Measurements from ENCODE around the gene MKLN1.

The MKLN1 gene

DNA sequence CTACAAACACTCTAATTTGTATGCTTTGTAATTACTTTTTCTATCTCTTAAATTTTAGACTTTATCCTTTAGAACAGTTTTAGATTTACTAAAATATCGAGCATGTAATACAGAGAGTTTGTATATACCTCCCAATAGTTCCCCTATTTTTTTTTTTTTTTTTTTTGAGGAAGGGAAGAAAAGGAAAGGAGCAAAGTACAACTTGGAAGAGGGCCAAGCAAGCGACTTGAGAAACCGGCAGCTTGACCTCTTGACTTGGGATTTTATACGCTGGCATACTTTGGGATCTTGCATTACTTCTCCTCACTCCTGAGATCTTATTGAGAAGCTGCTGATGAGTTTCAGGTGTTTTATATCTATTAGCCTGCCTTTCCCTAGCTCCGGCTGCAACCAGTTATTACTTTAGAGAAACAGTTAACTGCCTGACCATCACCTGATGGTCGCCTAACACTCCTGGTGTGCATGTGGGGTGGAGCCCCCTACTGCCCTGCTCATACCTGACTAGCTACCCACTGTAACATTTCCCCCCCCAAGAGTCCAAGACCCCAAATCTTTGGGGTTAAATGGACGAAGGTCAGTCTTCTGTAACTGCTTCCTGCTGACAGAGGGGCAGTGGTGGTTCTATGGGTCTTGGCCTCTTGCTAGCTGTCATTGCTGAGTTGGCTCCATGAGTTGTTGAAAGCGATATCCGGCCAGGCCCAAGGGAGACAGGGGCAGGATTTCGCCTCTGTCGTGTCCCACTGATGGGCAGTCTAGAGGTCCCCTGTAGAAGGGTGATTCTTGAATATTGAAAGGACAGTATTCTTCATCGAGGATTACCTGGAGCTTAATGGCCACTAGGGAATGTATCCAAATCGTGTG, 28.5 kb downstream of the MKLN1 start:
- Histone ChIP-seq H3K27me3 (ENCODE audit: control insufficient read depth in 1 of 2, insufficient read depth in 2 of 2, low read length in 2 of 2) (no peaks in the 10 kb centered on the region), H3K27ac (ENCODE audit: low read length) (no peak overlapping the region), H3K4me1 (ENCODE audit: control insufficient read depth, insufficient read depth, low read length) (no peaks in the 10 kb centered on the region), H3K9me3 (ENCODE audit: control insufficient read depth in 2 of 2, low read length in 2 of 2) (no peaks in the 10 kb centered on the region), H3K36me3 (ENCODE audit: control insufficient read depth in 2 of 2, insufficient read depth in 2 of 2, low read length in 2 of 2) (no peaks in the 10 kb centered on the region), H3K9ac (ENCODE audit: low read length in 2 of 2) (no peak overlapping the region), H3K4me3 (ENCODE audit: low read length in 2 of 2) (no peak overlapping the region)

DNA sequence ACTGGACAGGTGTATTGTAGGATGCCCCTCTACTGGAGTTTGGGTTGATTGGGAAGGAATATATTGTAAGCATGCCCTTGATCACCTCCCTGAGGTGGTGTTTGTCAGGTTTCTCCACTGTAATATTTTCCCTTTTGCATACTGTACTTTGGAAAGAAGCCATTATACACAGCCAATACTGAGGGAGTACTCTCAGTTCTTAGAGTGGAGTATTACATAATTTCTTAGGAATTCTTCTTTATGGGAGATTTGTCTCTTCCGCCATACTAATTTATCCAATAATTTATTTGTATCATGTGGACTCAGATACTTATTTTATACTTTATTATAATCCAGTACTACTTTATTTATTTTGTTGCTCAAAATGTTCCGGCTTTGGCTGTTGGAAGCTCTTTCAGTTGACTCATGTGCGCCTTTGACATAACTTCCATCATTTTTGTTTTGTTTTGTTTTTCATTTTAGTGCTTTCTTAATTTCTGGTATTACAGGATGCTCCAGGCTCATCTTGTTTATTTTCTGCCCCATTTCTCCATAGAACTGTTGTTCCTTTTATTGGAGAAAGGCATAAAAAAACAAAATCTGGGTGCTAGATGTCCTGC, 29.7 kb downstream of the MKLN1 start:
- Histone ChIP-seq H3K4me3 (ENCODE audit: low read length in 2 of 2) (no peak overlapping the region), H3K9ac (ENCODE audit: low read length in 2 of 2) (no peak overlapping the region), H3K36me3 (ENCODE audit: control insufficient read depth in 2 of 2, insufficient read depth in 2 of 2, low read length in 2 of 2) (no peaks in the 10 kb centered on the region), H3K27me3 (ENCODE audit: control insufficient read depth in 1 of 2, insufficient read depth in 2 of 2, low read length in 2 of 2) (no peaks in the 10 kb centered on the region), H3K9me3 (ENCODE audit: control insufficient read depth in 2 of 2, low read length in 2 of 2) (no peaks in the 10 kb centered on the region), H3K27ac (ENCODE audit: low read length) (no peak overlapping the region), H3K4me1 (ENCODE audit: control insufficient read depth, insufficient read depth, low read length) (no peaks in the 10 kb centered on the region)

DNA sequence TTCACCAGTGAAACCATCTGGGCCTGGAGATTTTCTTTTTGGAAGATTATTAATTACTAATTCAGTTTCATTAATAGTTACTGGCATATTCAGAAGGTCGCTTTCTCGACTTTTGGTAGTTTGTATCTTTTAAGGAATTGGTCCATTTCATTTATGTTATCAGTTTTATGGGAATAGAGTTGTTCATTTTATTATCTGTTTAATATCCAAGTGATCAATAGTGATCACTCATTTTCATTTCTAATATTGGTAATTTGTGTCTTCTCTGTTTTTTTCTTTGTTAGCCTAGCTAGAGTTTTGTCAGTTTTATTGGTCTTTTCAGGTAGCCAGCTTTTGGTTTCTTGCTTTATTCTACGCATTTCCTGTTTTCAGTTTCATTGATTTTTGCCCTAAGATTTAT, 31.0 kb downstream of the MKLN1 start:
- Histone ChIP-seq H3K36me3 (ENCODE audit: control insufficient read depth in 2 of 2, insufficient read depth in 2 of 2, low read length in 2 of 2) (no peaks in the 10 kb centered on the region), H3K4me1 (ENCODE audit: control insufficient read depth, insufficient read depth, low read length) (no peaks in the 10 kb centered on the region), H3K27me3 (ENCODE audit: control insufficient read depth in 1 of 2, insufficient read depth in 2 of 2, low read length in 2 of 2) (no peaks in the 10 kb centered on the region)

DNA sequence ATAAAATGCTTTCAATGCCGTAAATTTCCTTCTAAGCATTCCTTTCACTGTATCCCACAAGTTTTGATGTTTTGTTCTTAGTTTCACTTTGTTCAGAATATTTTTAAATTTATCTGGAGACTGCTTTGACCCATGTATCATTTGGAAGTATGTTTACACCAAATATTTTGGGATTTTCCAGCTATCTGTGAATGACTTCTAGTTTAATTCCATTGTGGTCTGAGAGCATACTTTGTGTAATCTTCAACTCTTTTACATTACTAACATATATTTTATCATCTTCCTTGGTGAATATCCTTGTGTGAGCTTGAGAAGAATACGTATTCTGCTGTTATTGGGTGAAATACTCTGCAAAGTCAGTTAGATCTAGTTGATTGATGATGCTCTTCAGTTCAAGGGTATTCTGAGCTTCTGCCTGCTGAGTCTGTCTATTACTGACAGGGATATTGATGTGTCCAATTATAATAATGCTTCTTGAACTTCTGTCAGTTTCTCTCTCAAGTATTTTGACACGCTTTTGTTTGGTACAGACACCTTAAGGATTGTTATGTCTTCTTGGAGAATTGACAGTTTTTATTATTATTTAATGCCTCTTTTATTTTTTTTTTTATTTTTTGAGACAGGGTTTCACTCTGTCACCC, 31.6 kb downstream of the MKLN1 start:
- Histone ChIP-seq H3K9ac (ENCODE audit: low read length in 2 of 2) (no peak overlapping the region), H3K4me3 (ENCODE audit: low read length in 2 of 2) (no peak overlapping the region)

More for the DNA sequence above, 31.0 kb downstream of the MKLN1 start:
- H3K27ac ChIP-seq (ENCODE audit: low read length) = no peak overlapping the region
- no peaks in the 10 kb centered on the region for H3K9me3 ChIP-seq (ENCODE audit: control insufficient read depth in 2 of 2, low read length in 2 of 2)
- H3K4me3 ChIP-seq (ENCODE audit: low read length in 2 of 2) = no peak overlapping the region
- H3K9ac ChIP-seq (ENCODE audit: low read length in 2 of 2) = no peak overlapping the region

DNA sequence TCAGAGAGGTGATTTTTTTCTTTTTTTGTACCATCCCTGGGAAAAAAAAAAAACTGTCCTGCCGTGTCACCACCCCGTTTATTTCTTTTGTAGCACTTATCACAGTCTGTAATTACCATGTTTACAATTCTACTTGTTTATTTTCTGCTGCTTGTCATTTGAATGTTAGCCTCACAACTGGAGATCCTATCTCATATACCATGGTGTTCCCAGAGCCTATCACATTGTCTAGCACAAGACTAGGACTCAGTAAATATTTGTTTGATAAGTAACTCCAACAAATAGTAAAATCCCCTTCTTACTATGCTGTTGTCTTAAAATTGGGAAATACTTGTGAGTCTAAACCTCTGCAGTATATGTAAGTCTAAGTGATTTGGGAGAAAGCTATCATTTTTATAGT, 36.0 kb downstream of the MKLN1 start:
- Histone ChIP-seq H3K27me3 (ENCODE audit: control insufficient read depth in 1 of 2, insufficient read depth in 2 of 2, low read length in 2 of 2) (no peaks in the 10 kb centered on the region), H3K4me3 (ENCODE audit: low read length in 2 of 2) (no peak overlapping the region), H3K9me3 (ENCODE audit: control insufficient read depth in 2 of 2, low read length in 2 of 2) (no peaks in the 10 kb centered on the region), H3K4me1 (ENCODE audit: control insufficient read depth, insufficient read depth, low read length) (no peaks in the 10 kb centered on the region), H3K27ac (ENCODE audit: low read length) (no peak overlapping the region), H3K36me3 (ENCODE audit: control insufficient read depth in 2 of 2, insufficient read depth in 2 of 2, low read length in 2 of 2) (no peaks in the 10 kb centered on the region), H3K9ac (ENCODE audit: low read length in 2 of 2) (no peak overlapping the region)

More for the DNA sequence above, 31.6 kb downstream of the MKLN1 start:
- H3K27me3 ChIP-seq (ENCODE audit: control insufficient read depth in 1 of 2, insufficient read depth in 2 of 2, low read length in 2 of 2) = no peaks in the 10 kb centered on the region
- H3K9me3 ChIP-seq (ENCODE audit: control insufficient read depth in 2 of 2, low read length in 2 of 2) = no peaks in the 10 kb centered on the region
- no peaks in the 10 kb centered on the region for H3K36me3 ChIP-seq (ENCODE audit: control insufficient read depth in 2 of 2, insufficient read depth in 2 of 2, low read length in 2 of 2)
- H3K27ac ChIP-seq (ENCODE audit: low read length) = no peak overlapping the region
- H3K4me1 ChIP-seq (ENCODE audit: control insufficient read depth, insufficient read depth, low read length) = no peaks in the 10 kb centered on the region

DNA sequence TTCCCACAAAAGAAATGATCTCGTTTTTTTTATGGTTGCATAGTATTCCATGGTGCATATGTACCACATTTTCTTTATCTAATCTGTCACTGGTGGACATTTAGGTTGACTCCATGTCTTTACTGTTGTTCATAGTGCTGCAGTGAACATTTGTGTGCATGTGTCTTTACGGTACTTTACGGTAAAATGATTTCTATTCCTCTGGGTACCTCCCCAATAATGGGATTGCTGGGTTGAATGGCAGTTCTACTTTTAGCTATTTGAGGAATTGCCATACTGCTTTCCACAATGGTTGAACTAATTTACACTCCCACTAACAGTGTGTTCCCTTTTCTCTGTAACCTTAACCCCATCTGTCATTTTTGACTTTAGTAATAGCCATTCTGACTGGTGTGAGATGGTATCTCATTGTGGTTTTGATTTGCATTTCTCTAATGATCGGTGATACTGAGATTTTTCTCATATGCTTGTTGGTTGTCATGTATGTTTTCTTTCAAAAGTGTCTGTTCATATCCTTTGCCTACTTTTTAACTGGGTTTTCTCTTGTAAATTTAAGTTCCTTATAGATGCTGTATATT, 37.2 kb downstream of the MKLN1 start:
- H3K27me3 ChIP-seq (ENCODE audit: control insufficient read depth in 1 of 2, insufficient read depth in 2 of 2, low read length in 2 of 2) = no peaks in the 10 kb centered on the region
- no peaks in the 10 kb centered on the region for H3K4me1 ChIP-seq (ENCODE audit: control insufficient read depth, insufficient read depth, low read length)
- H3K4me3 ChIP-seq (ENCODE audit: low read length in 2 of 2) = no peak overlapping the region
- no peaks in the 10 kb centered on the region for H3K36me3 ChIP-seq (ENCODE audit: control insufficient read depth in 2 of 2, insufficient read depth in 2 of 2, low read length in 2 of 2)
- no peaks in the 10 kb centered on the region for H3K9me3 ChIP-seq (ENCODE audit: control insufficient read depth in 2 of 2, low read length in 2 of 2)
- H3K27ac ChIP-seq (ENCODE audit: low read length) = no peak overlapping the region
- H3K9ac ChIP-seq (ENCODE audit: low read length in 2 of 2) = no peak overlapping the region

DNA sequence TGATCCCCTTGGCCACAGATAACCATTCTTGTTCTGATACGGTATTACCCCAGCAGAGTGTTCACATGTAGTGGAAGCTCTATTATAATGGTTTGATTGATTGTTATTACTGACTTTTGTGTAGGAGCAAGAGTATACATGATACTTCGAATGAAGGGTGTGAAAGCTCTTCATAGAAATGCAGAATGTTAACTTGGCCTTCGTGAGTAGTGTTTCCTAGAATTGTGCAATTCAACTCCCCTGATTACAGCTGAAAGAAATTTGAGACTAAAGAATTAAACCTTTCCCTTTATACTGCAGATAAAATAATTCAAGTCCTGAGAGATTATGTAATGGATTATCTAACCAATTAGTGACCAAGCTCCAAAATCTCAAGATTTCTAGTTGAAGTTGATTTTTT, 38.2 kb downstream of the MKLN1 start:
- H3K4me3 ChIP-seq (ENCODE audit: low read length in 2 of 2) = no peak overlapping the region
- H3K27ac ChIP-seq (ENCODE audit: low read length) = no peak overlapping the region
- no peaks in the 10 kb centered on the region for H3K36me3 ChIP-seq (ENCODE audit: control insufficient read depth in 2 of 2, insufficient read depth in 2 of 2, low read length in 2 of 2)
- no peak overlapping the region for H3K9ac ChIP-seq (ENCODE audit: low read length in 2 of 2)
- H3K4me1 ChIP-seq (ENCODE audit: control insufficient read depth, insufficient read depth, low read length) = no peaks in the 10 kb centered on the region
- H3K27me3 ChIP-seq (ENCODE audit: control insufficient read depth in 1 of 2, insufficient read depth in 2 of 2, low read length in 2 of 2) = no peaks in the 10 kb centered on the region
- no peaks in the 10 kb centered on the region for H3K9me3 ChIP-seq (ENCODE audit: control insufficient read depth in 2 of 2, low read length in 2 of 2)

DNA sequence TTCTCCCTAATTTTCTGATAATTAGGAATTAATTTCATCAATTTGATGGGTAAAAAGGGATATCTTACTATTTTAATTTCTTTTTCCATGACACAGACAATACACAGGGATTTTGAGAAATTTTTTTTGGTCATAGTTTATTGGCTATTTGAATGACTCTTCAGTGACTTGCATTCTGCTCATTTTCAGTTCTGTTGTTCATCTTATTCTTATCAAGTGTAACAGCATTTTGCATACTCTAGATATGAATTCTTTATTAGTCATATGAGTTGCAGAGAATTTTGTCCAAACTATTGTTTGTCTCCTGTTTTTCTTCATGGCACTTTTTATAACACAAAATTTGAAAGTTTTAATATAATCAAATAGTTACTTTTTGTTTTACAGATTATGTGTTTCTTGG, 41.7 kb downstream of the MKLN1 start:
- Histone ChIP-seq H3K27ac (ENCODE audit: low read length) (no peak overlapping the region), H3K4me3 (ENCODE audit: low read length in 2 of 2) (no peak overlapping the region), H3K27me3 (ENCODE audit: control insufficient read depth in 1 of 2, insufficient read depth in 2 of 2, low read length in 2 of 2) (no peaks in the 10 kb centered on the region), H3K9ac (ENCODE audit: low read length in 2 of 2) (no peak overlapping the region), H3K4me1 (ENCODE audit: control insufficient read depth, insufficient read depth, low read length) (no peaks in the 10 kb centered on the region), H3K9me3 (ENCODE audit: control insufficient read depth in 2 of 2, low read length in 2 of 2) (no peaks in the 10 kb centered on the region), H3K36me3 (ENCODE audit: control insufficient read depth in 2 of 2, insufficient read depth in 2 of 2, low read length in 2 of 2) (no peaks in the 10 kb centered on the region)

DNA sequence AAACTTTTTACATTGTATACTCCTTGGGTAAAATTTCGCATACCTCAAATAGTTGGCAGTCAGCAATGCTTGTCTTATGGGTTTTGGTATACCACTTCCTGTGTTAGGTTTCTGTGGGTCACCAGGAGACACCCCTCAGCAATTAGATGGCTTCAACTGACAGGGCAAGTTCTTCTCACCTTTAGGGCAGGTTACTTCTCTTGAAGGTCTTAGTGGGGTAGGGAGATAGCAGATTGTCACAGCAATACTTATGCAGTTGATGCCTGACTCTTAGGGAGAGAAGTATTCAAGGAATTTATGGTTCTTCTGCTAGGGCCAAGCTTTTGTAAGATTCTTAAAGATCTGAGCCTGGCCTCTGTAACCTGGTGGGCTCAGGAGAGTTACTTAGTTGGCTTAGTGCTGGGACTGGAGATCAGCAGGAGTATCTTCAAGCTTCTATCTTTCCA, 42.9 kb downstream of the MKLN1 start:
- Histone ChIP-seq H3K27me3 (ENCODE audit: control insufficient read depth in 1 of 2, insufficient read depth in 2 of 2, low read length in 2 of 2) (no peaks in the 10 kb centered on the region), H3K4me1 (ENCODE audit: control insufficient read depth, insufficient read depth, low read length) (no peaks in the 10 kb centered on the region), H3K9ac (ENCODE audit: low read length in 2 of 2) (no peak overlapping the region), H3K4me3 (ENCODE audit: low read length in 2 of 2) (no peak overlapping the region), H3K9me3 (ENCODE audit: control insufficient read depth in 2 of 2, low read length in 2 of 2) (no peaks in the 10 kb centered on the region), H3K36me3 (ENCODE audit: control insufficient read depth in 2 of 2, insufficient read depth in 2 of 2, low read length in 2 of 2) (no peaks in the 10 kb centered on the region), H3K27ac (ENCODE audit: low read length) (no peak overlapping the region)

DNA sequence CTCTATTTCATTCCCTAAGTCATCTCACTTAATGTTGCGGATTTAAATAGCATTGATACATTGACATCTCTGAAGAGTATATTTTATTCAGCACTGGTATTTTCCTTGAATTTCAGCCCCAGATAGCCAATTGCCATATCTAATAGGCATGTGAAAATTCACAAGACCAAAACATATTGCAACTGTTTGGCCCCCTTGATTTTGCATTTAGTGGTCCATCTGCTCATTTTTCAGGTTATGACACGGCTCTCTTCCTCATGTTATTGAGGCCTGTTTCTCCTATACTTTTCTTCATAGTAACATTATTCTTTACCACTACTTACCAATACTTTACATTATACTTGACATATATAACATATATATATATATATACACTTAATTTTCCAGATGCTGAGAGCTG, 43.7 kb downstream of the MKLN1 start:
- no peak overlapping the region for H3K9ac ChIP-seq (ENCODE audit: low read length in 2 of 2)
- H3K9me3 ChIP-seq (ENCODE audit: control insufficient read depth in 2 of 2, low read length in 2 of 2) = no peaks in the 10 kb centered on the region
- no peaks in the 10 kb centered on the region for H3K27me3 ChIP-seq (ENCODE audit: control insufficient read depth in 1 of 2, insufficient read depth in 2 of 2, low read length in 2 of 2)
- H3K27ac ChIP-seq (ENCODE audit: low read length) = no peak overlapping the region
- H3K4me1 ChIP-seq (ENCODE audit: control insufficient read depth, insufficient read depth, low read length) = no peaks in the 10 kb centered on the region
- no peak overlapping the region for H3K4me3 ChIP-seq (ENCODE audit: low read length in 2 of 2)
- H3K36me3 ChIP-seq (ENCODE audit: control insufficient read depth in 2 of 2, insufficient read depth in 2 of 2, low read length in 2 of 2) = no peaks in the 10 kb centered on the region
